Measurements from ENCODE around the gene XXYLT1.
"Not testable (repeated sequence)": the region's sequence is repeated elsewhere in the genome, so short reads cannot be mapped to it uniquely, and the experiment has no call there.

The XXYLT1 gene

DNA sequence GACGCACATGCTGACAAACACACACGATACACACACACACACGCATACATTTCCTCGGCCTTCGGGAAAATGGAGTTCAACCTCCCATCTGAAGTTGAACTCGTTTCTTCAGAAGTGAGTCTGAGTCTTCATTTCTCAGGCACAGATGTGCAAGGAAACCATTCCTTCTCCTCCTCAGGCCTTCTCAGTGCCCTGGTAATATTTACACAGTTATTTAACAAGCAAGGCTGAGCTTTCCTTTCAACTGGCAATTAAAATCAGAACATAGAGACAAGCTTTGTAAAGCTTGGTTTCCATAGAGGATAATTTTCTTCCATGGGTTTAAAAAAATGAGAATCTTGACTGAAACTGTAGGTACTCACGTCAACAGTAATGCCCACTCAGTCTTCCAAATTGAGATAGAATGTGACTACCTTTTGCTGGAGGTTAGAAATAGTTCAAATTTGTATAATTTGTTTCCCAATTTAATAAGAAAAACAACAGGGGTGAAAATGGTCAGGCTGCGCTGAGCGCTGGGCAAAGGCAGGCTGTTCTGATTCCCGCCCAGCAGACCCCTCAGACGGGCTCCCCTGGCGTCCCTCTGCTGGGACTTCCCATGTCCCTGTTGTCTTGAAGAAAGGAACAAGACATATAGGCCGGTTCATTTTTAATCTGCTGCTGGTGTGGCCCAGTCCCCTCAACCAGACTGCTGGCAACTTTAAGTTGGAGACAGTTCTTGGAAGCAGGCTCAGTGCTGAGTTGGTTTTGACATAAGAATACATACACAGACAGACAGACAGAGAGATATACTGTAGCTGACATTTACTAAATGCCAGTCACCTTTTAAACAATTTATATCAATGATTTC is 174.3 kb downstream of the XXYLT1 start:
- intact Hi-C loops (cut with micrococcal nuclease) = no loop called here
- no peak overlapping the region for H3K4me3 Mint-ChIP-seq
- peaks cover 2% of the 10 kb centered on the region for H3K27me3 Mint-ChIP-seq
- peaks cover 45% of the 10 kb centered on the region for H3K36me3 Mint-ChIP-seq (ENCODE audit: low read depth)
- no peaks in the 10 kb centered on the region for H3K9me3 Mint-ChIP-seq
- H3K27ac Mint-ChIP-seq = no peak overlapping the region
- H3K4me1 Mint-ChIP-seq (ENCODE audit: low read depth) = peaks cover 56% of the 10 kb centered on the region

DNA sequence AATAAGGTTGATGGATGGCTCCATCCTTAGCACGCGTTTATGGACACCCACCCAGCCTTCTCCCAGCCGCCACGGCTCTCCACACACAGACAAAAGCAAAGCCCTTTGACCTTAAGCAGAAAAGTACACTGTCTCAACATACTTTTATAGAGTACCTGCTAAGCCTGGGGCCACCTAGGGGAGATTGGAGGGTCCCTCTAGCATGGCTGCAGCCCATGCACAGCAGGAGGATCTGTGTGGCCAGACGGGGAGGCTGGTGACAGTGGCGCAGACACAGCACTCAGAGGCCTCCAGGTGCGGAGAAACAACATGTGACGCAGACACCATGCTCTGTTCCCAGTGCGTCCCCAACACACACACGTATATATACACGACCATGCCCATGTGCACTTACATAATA is 174.9 kb downstream of the XXYLT1 start:
- Mint-ChIP-seq H3K4me1 (ENCODE audit: low read depth) (peaks cover 50% of the 10 kb centered on the region), H3K9me3 (no peaks in the 10 kb centered on the region), H3K36me3 (ENCODE audit: low read depth) (peaks cover 45% of the 10 kb centered on the region), H3K27me3 (peaks cover 2% of the 10 kb centered on the region), H3K4me3 (no peak overlapping the region), H3K27ac (no peak overlapping the region)
- intact Hi-C loops (cut with micrococcal nuclease) = no loop called here

DNA sequence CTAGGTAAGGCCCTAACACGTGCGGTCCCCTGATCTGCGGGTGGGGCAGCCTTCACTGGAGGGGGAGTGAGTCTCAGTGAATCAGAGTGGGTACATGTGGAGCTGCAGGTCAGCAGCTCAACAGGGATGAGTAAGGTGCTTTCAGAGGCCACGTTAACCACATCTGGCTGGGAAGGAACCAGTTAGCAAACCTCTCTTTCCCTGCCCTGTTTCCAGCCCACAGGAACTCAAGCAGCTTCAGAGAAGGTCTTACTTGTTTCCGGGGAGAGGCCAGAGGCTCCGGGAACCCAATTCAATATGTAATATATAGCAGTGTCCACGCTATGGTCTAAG is 175.3 kb downstream of the XXYLT1 start:
- H3K27me3 Mint-ChIP-seq = peaks cover 2% of the 10 kb centered on the region
- no peak overlapping the region for H3K4me3 Mint-ChIP-seq
- intact Hi-C loops (cut with micrococcal nuclease) = no loop called here
- peaks cover 46% of the 10 kb centered on the region for H3K4me1 Mint-ChIP-seq (ENCODE audit: low read depth)
- peaks cover 45% of the 10 kb centered on the region for H3K36me3 Mint-ChIP-seq (ENCODE audit: low read depth)
- H3K27ac Mint-ChIP-seq = no peak overlapping the region
- no peaks in the 10 kb centered on the region for H3K9me3 Mint-ChIP-seq

DNA sequence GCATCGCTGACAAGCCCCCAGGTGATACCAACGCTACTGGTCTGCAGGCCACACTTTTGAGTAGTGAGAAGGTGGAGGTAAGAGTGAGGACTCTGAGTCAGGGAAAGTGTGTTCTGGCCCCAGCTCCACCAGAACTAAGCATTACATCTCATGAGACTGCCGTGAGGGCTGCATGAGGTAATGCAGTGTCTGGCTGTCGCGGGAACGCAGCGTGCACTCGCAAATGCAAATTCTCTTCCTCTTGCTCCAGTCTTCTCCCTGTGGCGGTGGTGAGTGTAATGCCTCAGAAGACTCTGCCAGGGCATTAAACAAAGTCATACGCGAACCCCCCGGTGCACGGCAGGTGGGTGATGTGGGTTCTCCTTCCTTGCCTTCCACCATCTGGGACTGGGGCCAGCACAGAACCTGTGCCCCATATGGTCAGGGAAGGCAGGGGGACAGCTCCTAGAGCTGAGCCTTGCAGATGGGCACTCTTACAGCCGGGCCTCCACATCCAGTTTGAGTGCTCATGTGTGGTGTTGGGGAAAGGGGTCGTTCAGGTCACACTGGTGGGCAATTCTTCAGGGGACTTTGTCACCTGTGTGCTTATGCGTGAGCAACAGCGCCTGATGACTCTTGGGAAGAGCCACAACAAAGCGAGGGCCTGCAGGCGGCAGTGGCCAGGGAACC is 175.8 kb downstream of the XXYLT1 start:
- H3K36me3 Mint-ChIP-seq (ENCODE audit: low read depth) = peaks cover 45% of the 10 kb centered on the region
- intact Hi-C loops (cut with micrococcal nuclease) = no loop called here
- H3K27ac Mint-ChIP-seq = no peak overlapping the region
- H3K4me3 Mint-ChIP-seq = no peak overlapping the region
- no peaks in the 10 kb centered on the region for H3K27me3 Mint-ChIP-seq
- H3K4me1 Mint-ChIP-seq (ENCODE audit: low read depth) = peaks cover 41% of the 10 kb centered on the region
- H3K9me3 Mint-ChIP-seq = no peaks in the 10 kb centered on the region

DNA sequence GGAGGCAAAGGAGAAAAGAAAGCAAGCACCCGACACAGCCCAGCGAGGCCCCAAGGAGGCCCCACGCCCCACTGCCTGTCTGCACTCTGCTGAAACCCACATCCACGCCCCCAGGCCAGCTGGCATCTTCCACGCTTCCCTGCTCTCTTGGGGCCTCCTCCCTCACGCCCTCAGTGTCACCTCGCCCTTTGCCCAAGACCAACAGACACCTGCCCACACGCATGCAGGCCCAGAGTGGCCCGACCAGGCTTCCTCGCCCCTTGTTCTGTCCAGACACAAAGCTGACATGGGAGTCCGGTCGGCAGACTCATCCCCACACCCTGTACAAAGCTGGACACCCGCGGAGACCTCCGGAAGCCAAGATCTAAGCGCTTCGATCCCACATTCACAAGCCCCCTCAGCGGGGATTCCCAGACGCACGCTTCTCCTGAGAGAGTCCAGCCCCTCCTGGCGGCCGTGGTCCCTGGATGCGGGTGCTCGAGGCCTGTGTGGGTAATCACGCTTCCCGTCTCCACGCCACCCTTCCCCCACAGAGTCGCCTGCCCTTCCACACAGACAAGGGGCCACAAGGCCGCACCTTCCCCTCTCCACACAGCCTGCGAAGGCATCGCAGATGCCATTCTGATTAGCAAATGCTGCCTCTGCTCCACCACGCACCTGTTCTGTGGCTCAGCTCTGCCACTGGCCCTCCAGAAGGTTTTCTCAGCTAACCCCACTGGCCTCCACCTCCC is 176.6 kb downstream of the XXYLT1 start:
- H3K9me3 Mint-ChIP-seq = no peaks in the 10 kb centered on the region
- H3K27me3 Mint-ChIP-seq = no peaks in the 10 kb centered on the region
- no peak overlapping the region for H3K4me3 Mint-ChIP-seq
- peaks cover 37% of the 10 kb centered on the region for H3K4me1 Mint-ChIP-seq (ENCODE audit: low read depth)
- peaks cover 42% of the 10 kb centered on the region for H3K36me3 Mint-ChIP-seq (ENCODE audit: low read depth)
- intact Hi-C loops (cut with micrococcal nuclease) = no loop called here
- H3K27ac Mint-ChIP-seq = no peak overlapping the region

DNA sequence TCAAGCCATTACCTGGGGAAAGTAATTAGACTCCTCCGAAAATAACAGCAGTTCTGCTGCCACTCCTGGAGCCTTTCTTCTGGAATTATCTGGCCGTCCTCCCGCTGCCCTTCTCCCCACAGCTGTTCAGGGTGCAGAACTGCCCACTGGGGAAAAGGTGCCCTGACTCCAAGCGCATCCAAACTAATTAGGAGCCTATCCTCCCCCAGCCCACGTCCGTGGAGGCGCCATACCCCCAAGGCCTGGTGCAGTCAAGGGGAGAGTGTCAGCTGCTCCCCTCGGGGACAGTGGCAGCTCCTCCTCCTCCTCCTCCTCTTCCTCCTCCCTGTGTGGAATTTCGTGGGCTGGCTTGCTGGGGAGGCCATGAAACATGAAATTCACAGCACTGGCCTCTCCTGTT is 177.2 kb downstream of the XXYLT1 start:
- Mint-ChIP-seq H3K27ac (no peak overlapping the region), H3K4me3 (no peak overlapping the region), H3K9me3 (no peaks in the 10 kb centered on the region), H3K27me3 (no peaks in the 10 kb centered on the region), H3K4me1 (ENCODE audit: low read depth) (peaks cover 37% of the 10 kb centered on the region), H3K36me3 (ENCODE audit: low read depth) (peaks cover 36% of the 10 kb centered on the region)
- intact Hi-C loops (cut with micrococcal nuclease) = no loop called here

DNA sequence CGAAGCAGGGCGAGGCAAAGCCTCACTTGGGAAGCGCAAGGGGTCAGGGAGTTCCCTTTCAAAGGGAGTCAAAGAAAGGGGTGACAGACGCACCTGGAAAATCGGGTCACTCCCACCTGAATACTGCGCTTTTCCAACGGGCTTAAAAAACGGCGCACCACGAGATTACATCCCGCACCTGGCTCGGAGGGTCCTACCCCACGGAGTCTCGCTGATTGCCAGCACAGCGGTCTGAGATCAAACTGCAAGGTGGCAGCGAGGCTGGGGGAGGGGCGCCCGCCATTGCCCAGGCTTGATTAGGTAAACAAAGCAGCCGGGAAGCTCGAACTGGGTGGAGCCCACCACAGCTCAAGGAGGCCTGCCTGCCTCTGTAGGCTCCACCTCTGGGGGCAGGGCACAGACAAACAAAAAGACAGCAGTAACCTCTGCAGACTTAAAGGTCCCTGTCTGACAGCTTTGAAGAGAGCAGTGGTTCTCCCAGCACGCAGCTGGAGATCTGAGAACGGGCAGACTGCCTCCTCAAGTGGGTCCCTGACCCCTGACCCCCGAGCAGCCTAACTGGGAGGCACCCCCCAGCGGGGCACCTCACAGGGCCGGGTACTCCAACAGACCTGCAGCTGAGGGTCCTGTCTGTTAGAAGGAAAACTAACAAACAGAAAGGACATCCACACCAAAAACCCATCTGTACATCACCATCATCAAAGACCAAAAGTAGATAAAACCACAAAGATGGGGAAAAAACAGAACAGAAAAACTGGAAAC is 182.9 kb downstream of the XXYLT1 start:
- peaks cover 41% of the 10 kb centered on the region for H3K36me3 Mint-ChIP-seq (ENCODE audit: low read depth)
- peak overlapping the region; percentile 6 for H3K4me3 Mint-ChIP-seq
- H3K27me3 Mint-ChIP-seq; H3K9me3 Mint-ChIP-seq; H3K27ac Mint-ChIP-seq; intact Hi-C loops (cut with micrococcal nuclease): not testable (repeated sequence)
- peaks cover 19% of the 10 kb centered on the region for H3K4me1 Mint-ChIP-seq (ENCODE audit: low read depth)

DNA sequence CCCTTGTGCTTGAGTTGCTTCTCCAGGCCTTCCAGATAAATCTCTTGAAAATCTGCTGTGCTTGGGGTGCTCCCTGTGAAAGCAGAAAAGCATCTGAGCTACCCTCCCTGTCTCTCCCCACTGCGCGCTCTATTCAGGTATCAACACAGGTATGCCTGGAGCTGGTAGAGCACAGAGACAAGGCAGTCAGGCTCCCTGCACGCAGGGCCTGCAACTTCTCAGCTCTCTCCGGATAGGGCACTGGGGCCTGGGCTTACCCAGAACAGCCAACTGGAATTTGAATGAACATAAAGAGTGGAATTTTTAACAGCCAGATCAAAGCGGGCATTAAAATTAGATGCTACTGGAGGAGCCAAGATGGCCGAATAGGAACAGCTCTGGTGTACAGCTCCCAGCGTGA is 183.6 kb downstream of the XXYLT1 start:
- peaks cover 26% of the 10 kb centered on the region for H3K4me1 Mint-ChIP-seq (ENCODE audit: low read depth)
- H3K27me3 Mint-ChIP-seq = no peaks in the 10 kb centered on the region
- H3K4me3 Mint-ChIP-seq = no peak overlapping the region
- H3K36me3 Mint-ChIP-seq (ENCODE audit: low read depth) = peaks cover 44% of the 10 kb centered on the region
- intact Hi-C loops (cut with micrococcal nuclease) = no loop called here
- H3K27ac Mint-ChIP-seq = no peak overlapping the region
- no peaks in the 10 kb centered on the region for H3K9me3 Mint-ChIP-seq

DNA sequence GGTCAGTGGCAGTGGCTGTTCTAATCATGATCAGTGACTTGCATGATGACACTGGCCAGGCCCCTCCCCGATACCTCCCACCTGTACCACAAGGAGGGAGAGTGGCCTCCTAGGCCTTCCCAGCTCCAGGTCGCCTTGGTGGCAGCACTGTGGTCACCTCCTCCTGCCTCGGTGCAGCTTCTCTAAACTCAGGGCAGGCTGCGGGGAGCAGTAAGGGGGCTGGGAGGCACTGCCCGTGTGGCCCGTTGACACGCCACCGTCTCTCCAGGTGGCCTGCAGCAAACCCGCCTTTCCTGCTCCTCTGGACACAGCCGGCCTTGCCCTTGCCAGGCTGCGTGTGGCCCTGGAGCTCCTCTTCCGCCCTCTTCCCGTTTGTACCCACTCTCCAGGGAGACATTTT is 184.1 kb downstream of the XXYLT1 start:
- Mint-ChIP-seq H3K9me3 (no peaks in the 10 kb centered on the region), H3K4me3 (no peak overlapping the region), H3K27ac (no peak overlapping the region), H3K36me3 (ENCODE audit: low read depth) (peaks cover 48% of the 10 kb centered on the region), H3K27me3 (no peaks in the 10 kb centered on the region), H3K4me1 (ENCODE audit: low read depth) (peaks cover 30% of the 10 kb centered on the region)
- intact Hi-C loops (cut with micrococcal nuclease) = no loop called here

DNA sequence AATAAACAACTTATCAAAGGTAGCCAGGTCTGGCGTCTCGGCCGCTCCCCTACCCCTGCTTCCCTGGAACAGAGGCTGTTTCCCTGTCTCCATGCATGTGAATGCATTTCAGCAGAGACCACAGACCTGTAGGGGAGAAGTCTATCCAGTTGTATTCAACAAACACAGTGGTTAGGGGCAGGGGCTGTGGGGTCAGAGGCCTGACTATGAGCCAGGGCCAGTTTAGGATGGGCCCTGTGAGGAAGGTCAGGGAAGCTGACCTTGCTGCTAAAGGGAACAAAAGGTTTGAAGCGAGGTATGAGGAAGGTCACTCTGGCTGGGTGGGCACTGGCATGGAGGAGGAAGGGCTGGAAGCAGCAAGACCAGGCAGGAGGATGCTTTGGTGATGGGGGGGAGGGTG is 184.6 kb downstream of the XXYLT1 start:
- H3K4me1 Mint-ChIP-seq (ENCODE audit: low read depth) = peaks cover 30% of the 10 kb centered on the region
- H3K27ac Mint-ChIP-seq = no peak overlapping the region
- intact Hi-C loops (cut with micrococcal nuclease) = no loop called here

DNA sequence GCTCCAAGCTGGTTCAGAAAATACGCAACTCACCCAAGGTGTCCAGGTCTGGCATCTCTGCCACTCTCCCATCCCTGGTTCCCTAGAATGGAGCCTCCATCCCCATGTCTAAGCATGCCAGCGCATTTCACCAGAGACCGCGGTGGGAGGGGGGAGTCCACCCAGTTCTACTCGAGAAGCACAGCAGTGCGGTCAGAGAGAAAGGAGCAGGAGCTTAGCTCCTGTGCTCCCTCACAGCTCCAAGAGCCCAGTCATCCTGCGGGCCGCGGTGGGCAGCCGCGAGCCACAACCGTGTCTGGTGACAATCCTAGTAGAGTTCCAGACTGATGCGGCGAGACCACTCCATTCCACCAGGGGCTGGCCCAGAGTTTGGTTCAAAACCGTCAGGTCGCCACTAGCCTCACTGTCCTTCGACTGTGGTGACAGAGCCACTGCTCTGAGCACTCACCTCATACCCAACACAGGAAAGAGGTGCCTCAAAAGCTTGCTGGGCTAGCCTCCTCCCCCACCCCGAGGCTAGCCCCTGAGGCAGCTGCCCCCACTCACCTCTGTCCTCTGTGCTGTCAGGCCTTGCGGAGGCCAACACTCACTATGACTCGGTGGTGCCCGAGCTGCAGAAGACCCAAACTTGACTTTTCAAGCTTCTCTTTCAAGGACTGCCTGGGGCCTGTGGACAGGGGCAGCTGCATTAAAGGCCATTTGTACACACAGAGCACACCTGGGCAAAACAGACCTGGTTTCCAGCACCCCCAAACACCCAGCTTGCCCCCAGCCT is 185.4 kb downstream of the XXYLT1 start:
- peaks cover 35% of the 10 kb centered on the region for H3K4me1 Mint-ChIP-seq (ENCODE audit: low read depth)
- H3K27me3 Mint-ChIP-seq = no peaks in the 10 kb centered on the region
- no peaks in the 10 kb centered on the region for H3K9me3 Mint-ChIP-seq
- intact Hi-C loops (cut with micrococcal nuclease) = no loop called here
- no peak overlapping the region for H3K4me3 Mint-ChIP-seq
- no peak overlapping the region for H3K27ac Mint-ChIP-seq
- peaks cover 59% of the 10 kb centered on the region for H3K36me3 Mint-ChIP-seq (ENCODE audit: low read depth)

More for the DNA sequence above, 184.6 kb downstream of the XXYLT1 start:
- no peak overlapping the region for H3K4me3 Mint-ChIP-seq
- peaks cover 51% of the 10 kb centered on the region for H3K36me3 Mint-ChIP-seq (ENCODE audit: low read depth)
- H3K27me3 Mint-ChIP-seq = no peaks in the 10 kb centered on the region
- no peaks in the 10 kb centered on the region for H3K9me3 Mint-ChIP-seq

DNA sequence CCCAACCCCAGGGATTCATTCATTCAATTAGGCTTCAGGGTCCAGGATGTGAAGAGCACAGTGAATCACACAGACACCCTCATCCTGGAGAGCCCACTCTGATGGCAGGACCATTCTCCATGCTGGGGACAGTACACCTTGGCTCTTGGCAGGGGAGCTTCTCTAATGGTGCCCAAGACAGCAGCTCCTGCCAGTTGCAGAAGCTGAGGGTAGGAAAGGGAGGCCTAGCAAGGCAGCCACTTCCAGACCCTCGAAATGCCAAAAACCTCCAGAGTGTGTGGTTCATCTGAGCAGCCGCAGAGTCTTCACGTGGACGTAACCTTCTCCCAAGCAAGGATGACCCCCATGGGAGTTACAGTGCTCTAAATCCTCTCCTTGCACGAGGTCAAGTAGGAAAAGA is 186.2 kb downstream of the XXYLT1 start:
- Mint-ChIP-seq H3K4me3 (no peak overlapping the region), H3K27me3 (no peaks in the 10 kb centered on the region), H3K27ac (no peak overlapping the region), H3K9me3 (no peaks in the 10 kb centered on the region), H3K4me1 (ENCODE audit: low read depth) (peaks cover 43% of the 10 kb centered on the region), H3K36me3 (ENCODE audit: low read depth) (peaks cover 60% of the 10 kb centered on the region)
- intact Hi-C loops (cut with micrococcal nuclease) = no loop called here

DNA sequence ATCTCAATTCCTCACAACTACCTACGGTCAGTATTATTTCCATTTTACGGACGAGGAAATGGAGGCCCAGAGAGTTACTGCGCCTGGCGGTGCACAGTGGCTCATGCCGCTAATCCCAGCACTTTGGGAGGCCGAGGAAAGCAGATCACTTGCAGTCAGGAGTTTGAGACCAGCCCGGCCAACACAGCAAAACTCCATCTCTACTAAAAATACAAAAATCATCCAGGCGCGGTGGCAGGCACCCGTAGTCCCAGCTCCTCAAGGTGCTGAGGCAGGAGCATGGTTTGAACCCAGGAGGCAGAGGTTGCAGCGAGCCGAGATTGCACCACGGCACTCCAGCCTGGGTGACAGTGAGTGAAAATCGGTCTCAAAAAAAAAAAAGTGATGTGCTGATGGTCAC is 187.3 kb downstream of the XXYLT1 start:
- intact Hi-C loops (cut with micrococcal nuclease) = no loop called here
- Mint-ChIP-seq H3K4me1 (ENCODE audit: low read depth) (peaks cover 54% of the 10 kb centered on the region), H3K27ac (no peak overlapping the region), H3K4me3 (no peak overlapping the region), H3K9me3 (no peaks in the 10 kb centered on the region), H3K36me3 (ENCODE audit: low read depth) (peaks cover 67% of the 10 kb centered on the region), H3K27me3 (no peaks in the 10 kb centered on the region)
